ENCODE data around the gene SIRT7. TPM values are rescaled to one million over a fixed set of nuclear protein-coding genes. Genes with fewer than 3 reads are reported as not detected.
A peak's percentile ranks its signal among the peaks of the same experiment; 100 is the strongest.

The SIRT7 gene
- total RNA-seq, 6 donors from 2014 or later: 35.7 to 87.0 (median 39.7) TPM

DNA sequence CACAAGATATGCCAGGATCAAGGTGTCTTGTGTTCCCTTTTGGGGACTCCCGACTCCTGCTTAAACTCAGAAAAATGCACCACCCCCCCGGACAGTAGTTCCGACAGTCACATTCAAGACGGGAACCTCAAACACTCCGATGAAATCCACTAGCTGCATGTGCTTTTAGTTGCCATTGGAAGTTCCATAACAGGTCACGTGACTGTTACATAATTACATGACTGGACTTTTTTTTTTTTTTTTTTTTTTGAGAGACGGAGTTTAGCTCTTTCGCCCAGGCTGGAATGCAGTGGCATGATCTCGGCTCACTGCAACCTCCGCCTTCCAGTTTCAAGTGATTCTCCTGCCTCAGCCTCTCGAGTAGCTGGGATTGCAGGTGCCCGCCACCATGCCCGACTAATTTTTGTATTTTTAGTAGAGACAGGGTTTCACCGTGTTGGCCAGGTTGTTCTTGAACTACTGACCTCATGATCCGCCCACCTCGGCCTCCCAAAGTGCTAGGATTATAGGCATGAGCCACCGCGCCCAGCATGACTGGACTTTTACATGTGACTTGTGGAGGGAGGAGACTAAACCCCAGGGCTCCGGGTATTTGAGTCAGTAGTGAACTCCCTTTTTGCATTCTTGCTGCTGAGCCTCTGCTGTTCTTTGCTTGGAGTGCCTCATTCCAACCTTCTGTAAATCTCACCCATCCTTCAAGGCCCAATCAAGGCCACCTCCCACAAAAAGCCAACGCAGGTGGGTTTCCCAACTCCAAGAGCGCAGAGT is 1.6 kb downstream of the SIRT7 start:
- Histone ChIP-seq H3K27ac (peak overlapping the region in 1 of 4 donors; percentile 8), H3K4me3 (peak overlapping the region in 2 of 4 donors; percentile 95 to 98), H3K36me3 (peaks cover 10 to 65% (median 51%) of the 10 kb centered on the region in 4 donors), H3K4me1 (peaks cover 14 to 62% (median 28%) of the 10 kb centered on the region in 4 donors), H3K27me3 (no peaks in the 10 kb centered on the region), H3K9me3 (no peaks in the 10 kb centered on the region)
- WGBS, 2 donors: 73 to 79% methylated on average over 20 to 21 of the region's 21 CpGs
- no peak for DNase-seq
- no peak for TF ChIP-seq EP300 (IDR thresholded peaks at IDR 0.05)
- TF ChIP-seq POLR2AphosphoS5 (IDR thresholded peaks at IDR 0.05): no peak
- TF ChIP-seq, protein P1, sequence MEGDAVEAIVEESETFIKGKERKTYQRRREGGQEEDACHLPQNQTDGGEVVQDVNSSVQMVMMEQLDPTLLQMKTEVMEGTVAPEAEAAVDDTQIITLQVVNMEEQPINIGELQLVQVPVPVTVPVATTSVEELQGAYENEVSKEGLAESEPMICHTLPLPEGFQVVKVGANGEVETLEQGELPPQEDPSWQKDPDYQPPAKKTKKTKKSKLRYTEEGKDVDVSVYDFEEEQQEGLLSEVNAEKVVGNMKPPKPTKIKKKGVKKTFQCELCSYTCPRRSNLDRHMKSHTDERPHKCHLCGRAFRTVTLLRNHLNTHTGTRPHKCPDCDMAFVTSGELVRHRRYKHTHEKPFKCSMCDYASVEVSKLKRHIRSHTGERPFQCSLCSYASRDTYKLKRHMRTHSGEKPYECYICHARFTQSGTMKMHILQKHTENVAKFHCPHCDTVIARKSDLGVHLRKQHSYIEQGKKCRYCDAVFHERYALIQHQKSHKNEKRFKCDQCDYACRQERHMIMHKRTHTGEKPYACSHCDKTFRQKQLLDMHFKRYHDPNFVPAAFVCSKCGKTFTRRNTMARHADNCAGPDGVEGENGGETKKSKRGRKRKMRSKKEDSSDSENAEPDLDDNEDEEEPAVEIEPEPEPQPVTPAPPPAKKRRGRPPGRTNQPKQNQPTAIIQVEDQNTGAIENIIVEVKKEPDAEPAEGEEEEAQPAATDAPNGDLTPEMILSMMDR (IDR thresholded peaks at IDR 0.05): no peak
- no peak for TF ChIP-seq POLR2A (IDR thresholded peaks at IDR 0.05)
- peak in 1 of 2 donors; percentile 46 for ATAC-seq (ENCODE audit: low FRiP score in 2 of 2)

DNA sequence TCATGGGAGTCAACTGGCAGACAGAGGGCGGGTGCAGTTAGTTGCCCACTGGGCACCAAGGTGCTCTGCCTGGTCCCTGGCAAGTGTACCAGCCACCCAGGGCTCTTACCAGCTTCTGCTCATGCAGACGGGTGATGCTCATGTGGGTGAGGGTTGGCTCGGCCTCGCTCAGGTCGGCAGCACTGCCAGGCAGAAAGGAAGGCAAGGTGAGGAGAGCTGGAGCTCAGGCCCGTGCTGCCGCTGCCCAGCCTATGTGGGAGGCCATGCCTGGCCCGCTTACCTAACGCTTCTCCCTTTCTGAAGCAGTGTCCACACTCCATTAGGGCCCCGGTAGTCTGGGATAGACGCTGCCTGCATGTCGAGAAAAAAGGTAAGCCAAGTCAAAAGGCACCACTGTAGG is 2.6 kb downstream of the SIRT7 start:
- peak in 1 of 2 donors; percentile 58 for DNase-seq
- Histone ChIP-seq H3K4me1 (peaks cover 16 to 60% (median 28%) of the 10 kb centered on the region in 4 donors), H3K27ac (no peak overlapping the region), H3K36me3 (peaks cover 10 to 55% (median 46%) of the 10 kb centered on the region in 4 donors), H3K9me3 (no peaks in the 10 kb centered on the region), H3K4me3 (no peak overlapping the region), H3K27me3 (no peaks in the 10 kb centered on the region)
- TF ChIP-seq EP300 (IDR thresholded peaks at IDR 0.05): no peak
- TF ChIP-seq POLR2AphosphoS5 (IDR thresholded peaks at IDR 0.05): no peak
- no peak for TF ChIP-seq POLR2A (IDR thresholded peaks at IDR 0.05)
- TF ChIP-seq, protein P1 (IDR thresholded peaks at IDR 0.05): no peak
- no peak for ATAC-seq (ENCODE audit: low FRiP score in 2 of 2)
- WGBS, 2 donors: 96 to 97% methylated on average over 7 to 10 of the region's 12 CpGs

- H3K9me3 ChIP-seq: no peaks in the 10 kb centered on the region
- H3K4me1 ChIP-seq: peaks cover 21 to 58% (median 35%) of the 10 kb centered on the region in 4 donors
- ATAC-seq (ENCODE audit: low FRiP score in 2 of 2) (no peak), DNase-seq (peak in 1 of 2 donors; percentile 81)
- H3K4me3 ChIP-seq: no peak overlapping the region
- TF ChIP-seq POLR2AphosphoS5 (IDR thresholded peaks at IDR 0.05) (no peak), POLR2A (IDR thresholded peaks at IDR 0.05) (no peak), EP300 (IDR thresholded peaks at IDR 0.05) (no peak)
- TF ChIP-seq, protein P1 (IDR thresholded peaks at IDR 0.05): no peak
- peaks cover 10 to 48% (median 42%) of the 10 kb centered on the region in 4 donors for H3K36me3 ChIP-seq
- 95 to 97% methylated on average over 11 to 32 of the region's 36 CpGs for WGBS, 2 donors
- no peaks in the 10 kb centered on the region for H3K27me3 ChIP-seq
- no peak overlapping the region for H3K27ac ChIP-seq
These were observed 3.7 kb downstream of the SIRT7 start for GRCh38 chr17:81914103-81914850.

DNA sequence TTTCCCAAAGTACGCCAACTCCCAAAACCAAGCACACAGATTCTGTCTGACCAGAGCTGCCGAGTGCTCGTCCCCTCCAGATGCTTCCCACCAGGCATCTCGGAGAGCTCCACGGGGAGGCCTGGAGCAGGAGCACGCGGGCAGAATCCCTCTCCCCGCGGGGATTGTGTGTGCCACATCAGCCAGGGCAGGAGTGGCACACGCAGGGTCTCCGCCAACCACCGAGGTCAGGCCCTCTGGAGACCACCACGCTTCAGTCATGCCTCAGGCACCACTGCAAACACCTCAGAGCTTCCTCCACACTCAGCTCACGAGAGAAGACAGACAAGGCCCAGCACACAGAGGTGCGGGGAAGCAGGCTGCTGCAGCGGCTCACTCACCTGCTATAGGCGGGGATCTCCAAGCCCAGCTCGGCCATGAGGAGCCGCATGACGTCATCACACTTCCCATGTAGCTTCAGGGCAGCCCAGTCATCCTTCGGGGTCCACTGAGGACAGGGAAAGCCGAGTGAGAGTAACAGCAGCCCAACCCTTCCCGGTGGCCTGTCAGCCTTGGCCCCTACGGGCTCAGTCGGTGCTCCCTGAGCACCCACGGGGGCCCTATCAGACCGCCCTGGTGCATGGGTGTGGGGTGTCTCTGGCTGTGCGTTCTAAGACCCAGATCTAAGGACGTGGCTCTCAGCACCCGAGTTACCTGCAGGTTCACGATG is 4.4 kb downstream of the SIRT7 start:
- Histone ChIP-seq H3K4me1 (peaks cover 21 to 51% (median 34%) of the 10 kb centered on the region in 4 donors), H3K36me3 (peaks cover 10 to 48% (median 38%) of the 10 kb centered on the region in 4 donors), H3K27me3 (no peaks in the 10 kb centered on the region), H3K9me3 (no peaks in the 10 kb centered on the region), H3K4me3 (no peak overlapping the region), H3K27ac (no peak overlapping the region)
- TF ChIP-seq POLR2AphosphoS5 (IDR thresholded peaks at IDR 0.05) (no peak), POLR2A (IDR thresholded peaks at IDR 0.05) (no peak), EP300 (IDR thresholded peaks at IDR 0.05) (no peak)
- TF ChIP-seq, protein P1 (IDR thresholded peaks at IDR 0.05): no peak
- 92 to 93% methylated on average over 21 to 31 of the region's 31 CpGs for WGBS, 2 donors
- no peak for ATAC-seq (ENCODE audit: low FRiP score in 2 of 2)
- DNase-seq: peak in 1 of 2 donors; percentile 58

Data from upper lobe of left lung (tissue), 6 donors.